SU-DHL-6 (cell line): Measurements from ENCODE around the gene LYVE1.

Source experiments
- EZH2phosphoT487 ChIP-seq: fragments of 200-600 bp; sonication (generic), shearing (Covaris generic); conservative IDR thresholded peaks from 2 replicates; pipeline ENCODE4 v1.6.1; 2018; ENCODE audit warnings: mild to moderate bottlenecking, antibody characterized with exemption, low read length, moderate library complexity, mixed read lengths
- TF ChIP-seq, protein P1 (sequence below): fragments of 200-600 bp; sonication (generic); IDR thresholded peaks from one replicate; pipeline ENCODE4 v1.5.1; 2017; ENCODE audit warnings: antibody characterized with exemption, mild to moderate bottlenecking, low read length, moderate library complexity; ENCODE audit not compliant: insufficient read depth, poor library complexity, severe bottlenecking

DNA sequence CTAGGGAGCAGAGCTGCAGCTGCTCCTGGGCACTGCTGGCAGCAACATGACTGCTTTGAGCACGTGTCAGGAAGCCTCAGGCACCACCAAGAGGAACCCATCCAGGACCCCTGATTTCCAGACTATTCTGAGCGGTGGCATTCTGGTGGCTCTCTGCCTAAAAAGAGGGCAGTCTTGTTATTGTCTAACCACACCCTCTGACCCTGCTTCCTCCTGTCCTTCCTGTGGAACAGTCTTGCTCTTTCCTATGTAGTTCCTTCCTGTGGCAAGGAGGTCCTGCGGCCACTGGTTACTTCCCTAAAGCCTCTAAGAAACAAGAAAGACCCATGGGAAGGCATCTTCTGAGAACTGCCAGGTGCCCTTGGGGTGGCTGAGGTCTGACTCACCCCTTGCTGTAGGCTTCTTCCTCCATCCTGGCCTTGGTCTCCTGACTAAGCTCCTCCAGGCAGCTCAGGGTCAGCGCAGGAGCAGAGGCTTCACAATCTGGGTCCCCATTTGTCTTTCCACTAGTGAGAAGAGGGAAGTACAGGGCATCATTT, 13.1 kb upstream of the LYVE1 start:
- TF ChIP-seq, protein P1, sequence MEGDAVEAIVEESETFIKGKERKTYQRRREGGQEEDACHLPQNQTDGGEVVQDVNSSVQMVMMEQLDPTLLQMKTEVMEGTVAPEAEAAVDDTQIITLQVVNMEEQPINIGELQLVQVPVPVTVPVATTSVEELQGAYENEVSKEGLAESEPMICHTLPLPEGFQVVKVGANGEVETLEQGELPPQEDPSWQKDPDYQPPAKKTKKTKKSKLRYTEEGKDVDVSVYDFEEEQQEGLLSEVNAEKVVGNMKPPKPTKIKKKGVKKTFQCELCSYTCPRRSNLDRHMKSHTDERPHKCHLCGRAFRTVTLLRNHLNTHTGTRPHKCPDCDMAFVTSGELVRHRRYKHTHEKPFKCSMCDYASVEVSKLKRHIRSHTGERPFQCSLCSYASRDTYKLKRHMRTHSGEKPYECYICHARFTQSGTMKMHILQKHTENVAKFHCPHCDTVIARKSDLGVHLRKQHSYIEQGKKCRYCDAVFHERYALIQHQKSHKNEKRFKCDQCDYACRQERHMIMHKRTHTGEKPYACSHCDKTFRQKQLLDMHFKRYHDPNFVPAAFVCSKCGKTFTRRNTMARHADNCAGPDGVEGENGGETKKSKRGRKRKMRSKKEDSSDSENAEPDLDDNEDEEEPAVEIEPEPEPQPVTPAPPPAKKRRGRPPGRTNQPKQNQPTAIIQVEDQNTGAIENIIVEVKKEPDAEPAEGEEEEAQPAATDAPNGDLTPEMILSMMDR, result no peak
- TF ChIP-seq EZH2phosphoT487, result no peak
